Activated naive CD8-positive, alpha-beta T cell (primary cell): Measurements from ENCODE around the gene AP1S3.
"Not testable (repeated sequence)": the region's sequence is repeated elsewhere in the genome, so short reads cannot be mapped to it uniquely, and the experiment has no call there.

Source experiments
- H3K27ac Mint-ChIP-seq: one replicate; pipeline ENCODE4 v1.8.0; 2021; ENCODE audit warnings: mixed read lengths
- H3K27me3 Mint-ChIP-seq: one replicate; pipeline ENCODE4 v1.8.0; 2021; ENCODE audit warnings: mixed read lengths
- H3K36me3 Mint-ChIP-seq: one replicate; pipeline ENCODE4 v1.8.0; 2021; ENCODE audit warnings: mixed read lengths
- H3K4me1 Mint-ChIP-seq: one replicate; pipeline ENCODE4 v1.8.0; 2021; ENCODE audit warnings: low read depth, mixed read lengths
- H3K4me3 Mint-ChIP-seq: one replicate; pipeline ENCODE4 v1.8.0; 2021; ENCODE audit warnings: mild to moderate bottlenecking, mixed read lengths
- H3K9me3 Mint-ChIP-seq: one replicate; pipeline ENCODE4 v1.8.0; 2021; ENCODE audit warnings: low read depth, mixed read lengths

The AP1S3 gene

DNA sequence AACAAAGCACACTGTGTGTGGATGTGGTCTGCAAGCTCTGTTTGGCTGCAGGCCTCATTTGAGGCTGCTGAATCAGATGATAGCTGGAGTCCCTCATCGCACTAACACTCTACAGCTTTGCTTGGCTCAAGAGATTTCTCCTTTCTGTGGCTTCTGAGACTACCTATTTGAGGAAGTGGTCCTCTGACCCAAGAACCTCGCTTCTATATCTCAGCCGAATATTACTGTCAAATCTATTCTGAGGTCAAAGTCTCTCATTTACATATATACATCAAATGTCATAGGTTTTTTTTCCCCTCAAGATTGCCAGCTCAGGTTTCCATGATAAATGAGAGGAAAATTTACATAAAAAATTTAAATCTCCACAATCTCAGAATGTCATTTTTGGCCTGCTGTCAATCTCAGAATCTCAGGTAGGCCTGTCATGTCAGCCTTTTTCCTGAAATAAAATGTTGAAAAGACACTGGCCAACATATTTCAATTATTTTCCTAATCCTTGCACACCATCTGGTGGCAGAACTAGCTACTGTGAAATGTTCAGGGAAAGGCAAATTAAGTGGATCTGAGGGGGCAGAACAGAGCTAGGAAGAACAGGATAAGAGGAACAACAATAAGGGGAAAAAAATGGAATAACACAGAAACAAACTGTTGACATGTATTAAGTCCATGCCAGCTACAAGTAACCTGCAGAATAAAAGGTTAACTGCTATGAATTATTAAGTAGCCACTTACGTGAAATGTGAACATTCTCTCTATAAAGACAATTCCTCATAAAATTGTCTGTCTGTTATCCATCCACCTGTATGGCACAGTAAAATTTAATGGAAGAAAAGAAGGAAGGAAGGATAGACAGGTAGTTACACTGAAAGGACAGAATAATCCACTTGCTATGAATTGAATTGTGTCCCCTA, 39.3 kb downstream of the AP1S3 start:
- Mint-ChIP-seq H3K4me1 (peaks cover 3% of the 10 kb centered on the region), H3K36me3 (no peaks in the 10 kb centered on the region), H3K27me3 (no peaks in the 10 kb centered on the region), H3K9me3 (no peaks in the 10 kb centered on the region), H3K4me3 (no peak overlapping the region), H3K27ac (no peak overlapping the region)

DNA sequence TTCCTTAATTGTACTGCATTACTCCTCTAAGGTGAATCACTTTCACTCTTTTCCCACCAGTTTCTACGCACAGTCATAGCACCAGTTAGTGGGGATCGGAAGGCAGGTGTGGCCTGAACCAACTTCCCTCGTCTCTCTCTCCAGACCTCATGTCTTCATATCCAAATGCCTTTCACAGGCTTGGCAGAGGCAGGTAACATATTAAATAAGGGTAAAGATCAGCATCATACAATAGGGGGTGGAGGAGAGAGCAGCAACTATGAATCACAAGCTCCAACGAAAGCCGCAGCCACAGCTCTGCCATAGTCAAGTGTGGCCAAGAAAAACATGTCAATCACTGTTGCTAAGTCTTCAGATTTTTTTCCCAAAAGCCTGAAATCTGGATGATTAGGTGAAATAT, 40.3 kb downstream of the AP1S3 start:
- H3K27ac Mint-ChIP-seq, result no peak overlapping the region
- peaks cover 3% of the 10 kb centered on the region for H3K4me1 Mint-ChIP-seq
- H3K36me3 Mint-ChIP-seq, result no peaks in the 10 kb centered on the region
- no peak overlapping the region for H3K4me3 Mint-ChIP-seq
- H3K27me3 Mint-ChIP-seq, result no peaks in the 10 kb centered on the region
- no peaks in the 10 kb centered on the region for H3K9me3 Mint-ChIP-seq

- Mint-ChIP-seq H3K27me3 (no peaks in the 10 kb centered on the region), H3K4me1 (no peaks in the 10 kb centered on the region), H3K27ac (no peak overlapping the region), H3K36me3 (peaks cover 8% of the 10 kb centered on the region), H3K4me3 (no peak overlapping the region), H3K9me3 (no peaks in the 10 kb centered on the region)
Measured at GRCh38 chr2:223789423-223789822, 48.0 kb downstream of the AP1S3 start.

- Mint-ChIP-seq H3K4me3 (no peak overlapping the region), H3K36me3 (peaks cover 8% of the 10 kb centered on the region), H3K9me3 (no peaks in the 10 kb centered on the region), H3K27ac (no peak overlapping the region), H3K4me1 (no peaks in the 10 kb centered on the region), H3K27me3 (no peaks in the 10 kb centered on the region)
Measured at GRCh38 chr2:223788826-223789225, 48.6 kb downstream of the AP1S3 start.

DNA sequence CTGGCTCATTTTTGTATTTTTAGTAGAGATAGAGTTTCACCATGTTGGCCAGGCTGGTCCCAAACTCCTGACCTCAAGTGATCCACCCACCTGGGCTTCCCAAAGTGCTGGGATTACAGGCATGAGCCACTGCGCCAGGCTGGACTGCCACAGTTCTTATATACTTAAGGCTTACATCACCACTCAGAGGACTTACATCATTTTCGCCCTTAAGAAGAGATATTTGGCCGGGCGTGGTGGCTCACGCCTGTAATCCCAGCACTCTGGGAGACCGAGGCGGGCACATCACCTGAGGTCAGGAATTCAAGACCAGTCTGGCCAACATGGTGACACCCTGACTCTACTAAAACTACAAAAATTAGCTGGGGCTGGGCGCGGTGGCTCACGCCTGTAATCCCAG, 49.3 kb downstream of the AP1S3 start:
- not testable (repeated sequence) for H3K4me1 Mint-ChIP-seq, H3K36me3 Mint-ChIP-seq, H3K4me3 Mint-ChIP-seq, H3K9me3 Mint-ChIP-seq, H3K27ac Mint-ChIP-seq, H3K27me3 Mint-ChIP-seq

- Mint-ChIP-seq H3K27me3 (no peaks in the 10 kb centered on the region), H3K27ac (no peak overlapping the region), H3K36me3 (peaks cover 8% of the 10 kb centered on the region), H3K4me3 (no peak overlapping the region), H3K9me3 (no peaks in the 10 kb centered on the region), H3K4me1 (no peaks in the 10 kb centered on the region)
Measured at GRCh38 chr2:223787358-223787757, 50.0 kb downstream of the AP1S3 start.

DNA sequence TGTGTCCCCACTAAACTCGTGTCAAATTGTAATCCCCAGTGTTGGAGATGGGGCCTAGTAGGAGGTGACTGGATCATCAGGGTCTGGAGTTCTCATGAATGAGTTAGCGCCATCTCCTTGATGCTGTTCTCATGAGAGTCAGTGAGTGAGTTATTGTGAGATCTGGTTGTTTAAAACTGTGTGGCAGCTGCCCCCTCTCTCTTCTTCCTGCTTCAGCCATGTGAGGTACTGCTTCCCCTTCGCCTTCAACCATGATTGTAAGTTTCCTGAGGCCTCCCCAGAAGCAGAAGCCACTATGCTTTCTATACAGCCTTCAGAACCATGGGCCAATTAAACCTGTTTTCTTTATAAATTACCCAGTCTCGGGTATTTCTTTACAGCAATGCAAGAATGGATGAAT, 50.4 kb downstream of the AP1S3 start:
- H3K36me3 Mint-ChIP-seq, result peaks cover 8% of the 10 kb centered on the region
- no peaks in the 10 kb centered on the region for H3K9me3 Mint-ChIP-seq
- H3K4me1 Mint-ChIP-seq, result no peaks in the 10 kb centered on the region
- no peaks in the 10 kb centered on the region for H3K27me3 Mint-ChIP-seq
- no peak overlapping the region for H3K4me3 Mint-ChIP-seq
- no peak overlapping the region for H3K27ac Mint-ChIP-seq

DNA sequence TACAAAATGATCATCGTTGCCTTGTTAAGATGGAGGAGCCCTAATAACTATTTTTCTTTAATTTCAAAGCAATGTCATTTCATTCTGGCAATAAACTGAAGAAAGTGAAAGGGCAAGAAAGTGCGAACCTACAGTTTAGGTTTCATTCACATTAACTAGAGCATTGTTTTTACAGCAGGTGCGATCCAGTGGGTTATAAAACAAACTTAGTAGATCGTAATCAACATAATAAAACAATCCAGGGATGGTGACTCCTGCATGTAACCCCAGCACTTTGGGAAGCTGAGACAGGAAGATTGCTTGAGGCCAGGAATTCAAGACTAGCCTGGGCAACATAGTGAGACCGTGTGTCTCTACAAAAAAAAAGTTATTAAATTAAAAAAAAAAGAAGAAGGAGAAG, 51.1 kb downstream of the AP1S3 start:
- peaks cover 8% of the 10 kb centered on the region for H3K36me3 Mint-ChIP-seq
- H3K27ac Mint-ChIP-seq, result no peak overlapping the region
- H3K27me3 Mint-ChIP-seq, result no peaks in the 10 kb centered on the region
- H3K4me3 Mint-ChIP-seq, result no peak overlapping the region
- H3K4me1 Mint-ChIP-seq, result no peaks in the 10 kb centered on the region
- H3K9me3 Mint-ChIP-seq, result no peaks in the 10 kb centered on the region

GRCh38 chr2:223784221-223784772, 53.1 kb downstream of the AP1S3 start:
- Mint-ChIP-seq H3K4me1 (no peaks in the 10 kb centered on the region), H3K9me3 (no peaks in the 10 kb centered on the region), H3K27me3 (no peaks in the 10 kb centered on the region), H3K4me3 (no peak overlapping the region), H3K36me3 (peaks cover 3% of the 10 kb centered on the region), H3K27ac (no peak overlapping the region)

DNA sequence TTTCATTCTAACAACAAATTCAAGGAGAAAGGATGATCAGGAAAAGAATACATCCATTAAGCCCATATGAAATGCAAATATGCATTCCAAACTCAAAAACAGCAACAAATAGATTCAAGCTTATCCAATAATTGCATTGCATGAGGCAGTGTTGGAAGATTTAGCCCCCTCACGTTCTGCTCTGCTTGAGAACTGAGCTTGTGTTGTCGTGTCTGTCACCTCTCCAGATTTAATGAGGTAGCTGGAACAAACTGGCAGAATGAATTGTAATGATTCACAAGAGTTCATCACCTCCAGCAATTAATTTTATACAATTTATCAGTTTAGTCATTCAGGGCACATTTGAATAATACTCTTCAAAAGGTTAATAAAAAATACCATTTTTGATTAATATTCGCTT, 54.8 kb downstream of the AP1S3 start:
- Mint-ChIP-seq H3K27me3 (no peaks in the 10 kb centered on the region), H3K27ac (no peak overlapping the region), H3K36me3 (peaks cover 3% of the 10 kb centered on the region), H3K4me1 (no peaks in the 10 kb centered on the region), H3K9me3 (no peaks in the 10 kb centered on the region), H3K4me3 (no peak overlapping the region)

GRCh38 chr2:223781560-223781959, 55.8 kb downstream of the AP1S3 start:
- H3K4me1 Mint-ChIP-seq, result no peaks in the 10 kb centered on the region
- H3K27ac Mint-ChIP-seq, result no peak overlapping the region
- no peaks in the 10 kb centered on the region for H3K27me3 Mint-ChIP-seq
- H3K9me3 Mint-ChIP-seq, result no peaks in the 10 kb centered on the region
- H3K4me3 Mint-ChIP-seq, result no peak overlapping the region
- no peaks in the 10 kb centered on the region for H3K36me3 Mint-ChIP-seq

- no peaks in the 10 kb centered on the region for H3K9me3 Mint-ChIP-seq
- no peaks in the 10 kb centered on the region for H3K27me3 Mint-ChIP-seq
- no peaks in the 10 kb centered on the region for H3K4me1 Mint-ChIP-seq
- peaks cover 4% of the 10 kb centered on the region for H3K36me3 Mint-ChIP-seq
- H3K4me3 Mint-ChIP-seq, result no peak overlapping the region
- no peak overlapping the region for H3K27ac Mint-ChIP-seq
Measured at GRCh38 chr2:223779877-223780276, 57.5 kb downstream of the AP1S3 start.

DNA sequence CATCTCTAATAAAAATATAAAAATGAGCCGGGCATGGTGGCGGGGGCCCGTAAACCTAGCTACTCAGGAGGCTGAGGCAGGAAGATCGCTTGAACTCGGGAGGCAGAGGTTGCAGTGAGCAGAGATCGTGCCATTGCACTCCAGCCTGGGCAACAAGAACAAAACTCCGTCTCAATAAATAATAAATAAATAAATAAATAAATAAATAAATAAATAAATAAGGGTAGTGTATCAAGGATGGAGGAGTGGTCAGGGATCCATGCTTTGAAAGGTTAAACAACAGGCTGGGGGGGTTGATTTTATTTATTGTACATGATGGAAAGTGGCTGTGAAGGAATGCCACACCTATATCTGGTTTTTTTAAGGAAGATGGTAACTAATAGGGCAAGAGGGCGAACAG, 63.2 kb downstream of the AP1S3 start:
- Mint-ChIP-seq H3K4me1 (no peaks in the 10 kb centered on the region), H3K4me3 (no peak overlapping the region), H3K9me3 (no peaks in the 10 kb centered on the region), H3K27ac (no peak overlapping the region), H3K36me3 (peaks cover 12% of the 10 kb centered on the region), H3K27me3 (no peaks in the 10 kb centered on the region)

GRCh38 chr2:223772363-223772762, 65.0 kb downstream of the AP1S3 start:
- Mint-ChIP-seq H3K27ac (no peak overlapping the region), H3K36me3 (peaks cover 19% of the 10 kb centered on the region), H3K4me3 (no peak overlapping the region), H3K27me3 (no peaks in the 10 kb centered on the region), H3K9me3 (peaks cover 4% of the 10 kb centered on the region), H3K4me1 (no peaks in the 10 kb centered on the region)

DNA sequence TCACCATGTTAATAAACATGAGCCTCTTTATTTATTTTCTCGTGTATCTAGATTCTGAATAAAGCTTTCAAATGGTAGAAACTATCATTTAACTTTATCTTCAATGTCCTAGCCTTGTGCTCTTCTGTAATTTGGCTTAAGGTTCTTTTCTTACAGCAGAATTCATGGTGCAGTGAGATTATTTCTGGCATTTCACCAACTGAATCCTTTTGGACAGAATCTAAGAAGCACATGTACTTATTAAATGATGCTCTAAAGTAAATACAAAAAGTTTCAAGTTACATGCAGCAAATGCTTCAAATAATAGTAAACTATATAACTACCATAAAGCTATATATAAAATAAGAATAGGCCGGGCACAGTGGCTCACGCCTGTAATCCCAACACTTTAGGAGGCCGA, 65.9 kb downstream of the AP1S3 start:
- Mint-ChIP-seq H3K4me1 (no peaks in the 10 kb centered on the region), H3K27ac (no peak overlapping the region), H3K27me3 (no peaks in the 10 kb centered on the region), H3K4me3 (no peak overlapping the region), H3K36me3 (peaks cover 24% of the 10 kb centered on the region), H3K9me3 (peaks cover 8% of the 10 kb centered on the region)

GRCh38 chr2:223768179-223768578, 69.2 kb downstream of the AP1S3 start:
- peaks cover 8% of the 10 kb centered on the region for H3K9me3 Mint-ChIP-seq
- H3K36me3 Mint-ChIP-seq, result peaks cover 17% of the 10 kb centered on the region
- no peak overlapping the region for H3K27ac Mint-ChIP-seq
- no peaks in the 10 kb centered on the region for H3K4me1 Mint-ChIP-seq
- H3K27me3 Mint-ChIP-seq, result no peaks in the 10 kb centered on the region
- no peak overlapping the region for H3K4me3 Mint-ChIP-seq
